Calu3 (cell line): ENCODE data around the gene FOXP1. TPM values are rescaled to one million over a fixed set of nuclear protein-coding genes. Genes with fewer than 3 reads are reported as not detected.

Experiments used
- BruUV-seq: library from RNA; stranded (reverse); fragments of 400-500 nt; replicated peaks from 2 replicates; lab custom pipeline; 2021; lab: Mats Ljungman, UMichigan
- CTCF ChIA-PET: fragments of 300-600 bp; sonication (Branson Sonifier 250); formaldehyde crosslinking; loops from one replicate; lab custom pipeline; 2022; ENCODE audit warnings: antibody characterized with exemption; lab: Charles Lee
- DNase-seq: peaks from one replicate; pipeline ENCODE4 v3.0.0; 2022
- H3K27ac Mint-ChIP-seq: one replicate; pipeline ENCODE4 v1.8.0; 2022; ENCODE audit warnings: mixed read lengths; ENCODE audit not compliant: unreplicated experiment
- H3K27me3 Mint-ChIP-seq: one replicate; pipeline ENCODE4 v1.8.0; 2022; ENCODE audit warnings: mixed read lengths; ENCODE audit not compliant: unreplicated experiment
- H3K36me3 Mint-ChIP-seq: one replicate; pipeline ENCODE4 v1.8.0; 2022; ENCODE audit warnings: mild to moderate bottlenecking, moderate library complexity, mixed read lengths; ENCODE audit not compliant: insufficient read depth, unreplicated experiment
- H3K4me1 Mint-ChIP-seq: one replicate; pipeline ENCODE4 v1.8.0; 2022; ENCODE audit warnings: mild to moderate bottlenecking, low read depth, mixed read lengths; ENCODE audit not compliant: unreplicated experiment
- H3K4me3 Mint-ChIP-seq: one replicate; pipeline ENCODE4 v1.8.0; 2022; ENCODE audit warnings: mild to moderate bottlenecking, low read depth, moderate library complexity, mixed read lengths; ENCODE audit not compliant: unreplicated experiment
- H3K9me3 Mint-ChIP-seq: one replicate; pipeline ENCODE4 v1.8.0; 2022; ENCODE audit warnings: low read depth, mixed read lengths; ENCODE audit not compliant: unreplicated experiment
- intact Hi-C: fragments of 100-400 bp; cut with micrococcal nuclease; formaldehyde crosslinking; loops from one replicate; pipeline ENCODE4 v1.10.0; 2022; ENCODE audit not compliant: unreplicated experiment
- total RNA-seq: library from RNA; stranded (reverse); gene quantifications from 2 replicates; pipeline ENCODE4 v1.2.3, GENCODE V29; 2022
- TF ChIP-seq, protein P1 (sequence below): fragments of 200-600 bp; IDR thresholded peaks from one replicate; pipeline ENCODE4 v1.8.0; 2022; ENCODE audit warnings: antibody characterized with exemption; ENCODE audit not compliant: unreplicated experiment

The FOXP1 gene
- total RNA-seq, 1 experiment from 2014 or later, result 82.8 TPM

DNA sequence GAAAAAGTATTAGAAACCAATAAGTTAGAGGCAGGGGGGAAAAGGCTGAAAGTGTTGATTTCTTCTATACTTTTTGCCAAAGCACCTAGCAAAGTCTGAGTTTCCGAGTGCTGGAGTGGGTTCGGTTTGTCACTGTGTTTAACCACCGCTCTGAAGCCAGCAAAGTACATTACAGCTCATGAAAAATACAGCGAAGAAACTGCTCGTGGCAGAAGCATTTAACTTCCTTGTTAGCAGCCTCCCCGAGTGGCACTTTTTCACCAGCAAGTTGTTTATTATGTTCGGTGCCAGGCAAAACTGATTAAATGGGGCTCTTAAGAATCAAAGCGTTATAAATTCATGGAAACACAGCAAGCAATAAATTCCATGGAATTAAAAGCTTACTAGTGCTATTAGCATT, 313.6 kb downstream of the FOXP1 start:
- TF ChIP-seq, protein P1, sequence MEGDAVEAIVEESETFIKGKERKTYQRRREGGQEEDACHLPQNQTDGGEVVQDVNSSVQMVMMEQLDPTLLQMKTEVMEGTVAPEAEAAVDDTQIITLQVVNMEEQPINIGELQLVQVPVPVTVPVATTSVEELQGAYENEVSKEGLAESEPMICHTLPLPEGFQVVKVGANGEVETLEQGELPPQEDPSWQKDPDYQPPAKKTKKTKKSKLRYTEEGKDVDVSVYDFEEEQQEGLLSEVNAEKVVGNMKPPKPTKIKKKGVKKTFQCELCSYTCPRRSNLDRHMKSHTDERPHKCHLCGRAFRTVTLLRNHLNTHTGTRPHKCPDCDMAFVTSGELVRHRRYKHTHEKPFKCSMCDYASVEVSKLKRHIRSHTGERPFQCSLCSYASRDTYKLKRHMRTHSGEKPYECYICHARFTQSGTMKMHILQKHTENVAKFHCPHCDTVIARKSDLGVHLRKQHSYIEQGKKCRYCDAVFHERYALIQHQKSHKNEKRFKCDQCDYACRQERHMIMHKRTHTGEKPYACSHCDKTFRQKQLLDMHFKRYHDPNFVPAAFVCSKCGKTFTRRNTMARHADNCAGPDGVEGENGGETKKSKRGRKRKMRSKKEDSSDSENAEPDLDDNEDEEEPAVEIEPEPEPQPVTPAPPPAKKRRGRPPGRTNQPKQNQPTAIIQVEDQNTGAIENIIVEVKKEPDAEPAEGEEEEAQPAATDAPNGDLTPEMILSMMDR, result no peak
- H3K27me3 Mint-ChIP-seq, result no peaks in the 10 kb centered on the region
- peaks cover 3% of the 10 kb centered on the region for H3K9me3 Mint-ChIP-seq
- DNase-seq, result no peak
- no peak overlapping the region for H3K27ac Mint-ChIP-seq
- CTCF ChIA-PET, result no interaction called here
- intact Hi-C loops, result no loop called here
- no peaks in the 10 kb centered on the region for H3K36me3 Mint-ChIP-seq
- H3K4me3 Mint-ChIP-seq, result no peak overlapping the region
- H3K4me1 Mint-ChIP-seq, result peaks cover 22% of the 10 kb centered on the region
- no TSS peak for BruUV-seq

DNA sequence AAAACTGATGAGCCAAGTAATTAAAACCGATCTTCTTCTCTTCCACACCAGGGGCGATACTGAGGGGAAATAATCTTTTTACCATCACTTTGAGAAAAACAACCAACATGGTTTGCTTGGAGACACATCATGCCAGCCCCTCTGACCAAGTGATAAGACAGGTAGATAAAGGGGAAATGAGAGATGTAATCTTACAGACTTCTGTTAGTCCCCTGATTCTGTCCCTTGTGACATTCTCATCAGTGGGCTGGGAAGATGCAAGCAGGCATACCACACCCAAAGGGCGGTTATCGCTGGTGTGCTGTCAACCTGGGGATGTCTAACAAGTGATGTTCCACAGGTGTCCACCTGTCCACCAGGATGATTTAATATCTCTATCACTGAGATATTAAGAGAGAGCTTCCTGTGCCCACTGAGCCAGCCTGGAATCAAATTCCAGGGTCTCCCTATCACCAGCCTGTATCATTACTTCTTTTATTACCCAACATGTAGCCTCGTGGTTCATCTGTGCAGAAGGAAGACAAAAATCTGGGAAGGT, 315.0 kb downstream of the FOXP1 start:
- H3K9me3 Mint-ChIP-seq, result peaks cover 3% of the 10 kb centered on the region
- no peak overlapping the region for H3K4me3 Mint-ChIP-seq
- CTCF ChIA-PET, result no interaction called here
- H3K27ac Mint-ChIP-seq, result no peak overlapping the region
- TF ChIP-seq, protein P1, result no peak
- intact Hi-C loops, result no loop called here
- H3K4me1 Mint-ChIP-seq, result peaks cover 22% of the 10 kb centered on the region
- no peaks in the 10 kb centered on the region for H3K27me3 Mint-ChIP-seq
- no peaks in the 10 kb centered on the region for H3K36me3 Mint-ChIP-seq
- BruUV-seq, result no TSS peak
- DNase-seq, result no peak

DNA sequence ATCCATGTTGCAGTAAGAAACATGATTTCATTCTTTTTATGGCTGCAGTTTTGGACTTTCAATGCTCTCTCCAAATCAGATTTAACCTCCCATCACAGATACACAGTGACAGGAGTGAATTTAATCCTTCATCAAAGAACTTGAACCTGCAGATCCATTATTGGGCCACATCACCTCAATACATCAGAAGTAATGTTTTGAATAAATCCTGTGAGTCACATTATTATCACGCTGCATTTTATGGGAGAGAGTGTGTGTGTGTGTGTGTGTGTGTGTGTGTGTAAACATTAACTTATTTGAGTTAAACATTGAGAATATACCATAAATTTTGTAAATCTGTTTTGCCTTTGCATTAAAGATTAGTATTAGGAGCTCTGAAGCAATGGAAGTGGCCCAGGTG, 316.7 kb downstream of the FOXP1 start:
- Mint-ChIP-seq H3K27me3 (no peaks in the 10 kb centered on the region), H3K36me3 (no peaks in the 10 kb centered on the region), H3K4me1 (peaks cover 22% of the 10 kb centered on the region), H3K27ac (no peak overlapping the region), H3K4me3 (no peak overlapping the region), H3K9me3 (peaks cover 3% of the 10 kb centered on the region)
- intact Hi-C loops, result no loop called here
- BruUV-seq, result no TSS peak
- CTCF ChIA-PET, result interaction anchor here (0.6 kb wide), 1 partner anchor 445 kb away, joined by 3 read pairs; no protein-coding TSS in a partner anchor
- TF ChIP-seq, protein P1, result no peak
- no peak for DNase-seq

DNA sequence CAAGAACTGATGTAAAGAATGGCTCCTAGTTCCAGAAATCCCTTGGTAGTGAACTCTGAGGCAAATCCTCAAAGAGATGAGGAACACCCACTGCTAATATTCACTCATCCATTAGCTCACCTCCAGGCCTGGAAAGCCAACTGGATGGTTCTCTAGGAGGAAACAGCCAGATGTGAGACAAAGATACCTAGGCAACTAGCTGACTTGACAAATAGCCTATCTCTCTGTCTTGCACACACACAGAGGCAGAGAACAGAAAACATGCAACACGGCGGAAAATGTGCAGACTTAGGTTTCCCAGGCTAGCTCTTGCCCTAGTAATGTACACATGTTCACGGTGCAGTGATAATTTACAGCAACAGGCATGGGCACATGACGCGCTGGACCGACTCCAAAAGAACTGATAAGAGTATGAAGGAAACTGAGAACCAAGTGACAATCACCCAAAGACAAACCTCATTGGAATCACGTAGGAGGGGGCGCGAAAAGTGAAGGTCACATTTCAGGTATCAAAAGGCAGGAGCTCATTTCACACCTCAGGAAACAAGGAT, 318.1 kb downstream of the FOXP1 start:
- H3K36me3 Mint-ChIP-seq, result no peaks in the 10 kb centered on the region
- no TSS peak for BruUV-seq
- no peaks in the 10 kb centered on the region for H3K27me3 Mint-ChIP-seq
- CTCF ChIA-PET, result interaction anchor here (0.5 kb wide), 1 partner anchor 42 kb away, joined by 3 read pairs; no protein-coding TSS in a partner anchor
- DNase-seq, result no peak
- H3K4me3 Mint-ChIP-seq, result no peak overlapping the region
- peaks cover 3% of the 10 kb centered on the region for H3K9me3 Mint-ChIP-seq
- TF ChIP-seq, protein P1, result no peak
- intact Hi-C loops, result no loop called here
- H3K27ac Mint-ChIP-seq, result no peak overlapping the region
- H3K4me1 Mint-ChIP-seq, result peaks cover 22% of the 10 kb centered on the region
